Omental fat pad (tissue), 4 donors: ENCODE data around the gene DHH. TPM values are rescaled to one million over a fixed set of nuclear protein-coding genes. Genes with fewer than 3 reads are reported as not detected.

ENCODE experiments used
- ATAC-seq: fragments of 150-250 bp; one replicate; pipeline ENCODE4 v1.9.1; 2016; ENCODE audit warnings: mild to moderate bottlenecking, moderate library complexity; ENCODE audit not compliant: low FRiP score
- DNase-seq: peaks from one replicate; pipeline ENCODE4 v3.0.0-alpha.2; 2019; ENCODE audit warnings: low spot score
- small RNA-seq: library from RNA; depleted of rRNA; stranded (forward); fragments of <200 nt; gene quantifications from one replicate; pipeline ENCODE3, GENCODE V24; 2016
- total RNA-seq, 4 donors: library from RNA; depleted of rRNA; stranded (reverse); fragments of >200 nt; gene quantifications; one replicate each; pipeline ENCODE4 v1.1.0, GENCODE V29; 2016
- TF ChIP-seq, protein P1 (sequence below), 3 donors: fragments of 450-650 bp; IDR thresholded peaks; one replicate each; pipeline ENCODE4 v1.5.1; 2016 to 2017; ENCODE audit warnings: antibody characterized with exemption in 3 of 3, mild to moderate bottlenecking in 3 of 3, moderate library complexity in 2 of 3

The DHH gene
- total RNA-seq, 4 donors from 2014 or later, result 0.72 to 2.0 (median 1.3) TPM

DNA sequence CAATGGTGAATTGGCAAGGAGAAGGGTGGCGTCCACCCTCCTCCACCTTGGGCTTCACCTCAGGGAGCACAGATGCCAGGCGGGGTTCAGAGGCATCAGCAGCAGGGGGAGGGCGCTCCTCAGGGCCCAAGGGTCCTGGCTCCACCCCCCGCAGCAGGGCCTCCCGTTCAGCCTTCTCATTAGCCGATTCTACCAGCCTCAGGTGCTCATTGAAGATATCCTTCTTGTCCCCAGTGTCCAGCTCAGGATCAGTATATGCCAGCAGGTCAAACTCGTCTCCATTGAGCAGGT lies 56.7 kb downstream of the DHH start:
- TF ChIP-seq, protein P1, sequence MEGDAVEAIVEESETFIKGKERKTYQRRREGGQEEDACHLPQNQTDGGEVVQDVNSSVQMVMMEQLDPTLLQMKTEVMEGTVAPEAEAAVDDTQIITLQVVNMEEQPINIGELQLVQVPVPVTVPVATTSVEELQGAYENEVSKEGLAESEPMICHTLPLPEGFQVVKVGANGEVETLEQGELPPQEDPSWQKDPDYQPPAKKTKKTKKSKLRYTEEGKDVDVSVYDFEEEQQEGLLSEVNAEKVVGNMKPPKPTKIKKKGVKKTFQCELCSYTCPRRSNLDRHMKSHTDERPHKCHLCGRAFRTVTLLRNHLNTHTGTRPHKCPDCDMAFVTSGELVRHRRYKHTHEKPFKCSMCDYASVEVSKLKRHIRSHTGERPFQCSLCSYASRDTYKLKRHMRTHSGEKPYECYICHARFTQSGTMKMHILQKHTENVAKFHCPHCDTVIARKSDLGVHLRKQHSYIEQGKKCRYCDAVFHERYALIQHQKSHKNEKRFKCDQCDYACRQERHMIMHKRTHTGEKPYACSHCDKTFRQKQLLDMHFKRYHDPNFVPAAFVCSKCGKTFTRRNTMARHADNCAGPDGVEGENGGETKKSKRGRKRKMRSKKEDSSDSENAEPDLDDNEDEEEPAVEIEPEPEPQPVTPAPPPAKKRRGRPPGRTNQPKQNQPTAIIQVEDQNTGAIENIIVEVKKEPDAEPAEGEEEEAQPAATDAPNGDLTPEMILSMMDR (IDR thresholded peaks at IDR 0.05), result no peak
- no peak for ATAC-seq
- DNase-seq, result no peak

DNA sequence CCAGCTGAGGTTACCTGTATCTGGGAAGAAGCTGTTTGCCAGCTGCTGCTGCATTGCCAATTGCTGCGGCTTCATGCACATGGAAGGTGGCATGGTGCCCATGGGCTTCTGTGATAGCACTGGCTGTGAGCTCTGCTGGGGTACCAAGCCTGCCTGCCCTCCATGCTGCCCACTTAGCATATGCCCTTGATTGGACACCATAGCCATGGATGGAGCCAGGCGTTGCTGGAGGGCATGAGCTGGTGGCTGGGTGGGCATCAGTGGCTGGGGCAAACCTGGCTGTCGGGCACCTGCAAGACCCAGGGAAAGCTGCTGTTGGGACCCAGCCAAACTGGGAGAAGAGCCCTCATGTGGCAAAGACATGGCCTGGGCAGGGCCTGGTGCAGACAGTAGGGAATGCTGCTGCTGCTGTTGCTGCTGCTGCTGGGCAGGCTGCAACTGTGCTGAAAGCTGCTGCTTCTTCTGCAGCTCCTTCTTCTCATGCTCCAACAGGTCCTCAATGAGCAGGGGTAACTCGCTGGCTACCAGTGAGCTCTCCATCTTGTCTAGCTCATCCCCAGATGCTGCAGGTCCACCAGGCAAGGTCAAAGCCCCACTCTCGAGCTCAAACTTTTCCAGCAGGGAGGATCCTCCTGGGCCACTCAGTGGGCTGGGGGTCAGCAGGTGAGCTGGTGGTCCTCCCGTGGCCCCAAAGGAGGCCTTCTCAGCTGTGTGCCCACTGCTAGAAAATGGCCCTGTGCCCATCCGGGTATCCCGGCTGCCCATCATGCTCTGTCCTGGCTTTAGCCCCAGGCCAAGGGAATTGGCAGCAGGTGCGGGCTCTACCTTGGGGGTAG lies 57.3 kb downstream of the DHH start:
- TF ChIP-seq, protein P1 (IDR thresholded peaks at IDR 0.05), result no peak
- ATAC-seq (no peak), DNase-seq (no peak)

Small RNA genes within 50 kb of the gene (small RNA-seq; reads per million reads assigned to genes)
- not detected for gene RF00019

Other genes starting within 250 kb of the DHH start
- gene DDX23, start 242.6 kb downstream of the DHH start, total RNA-seq, result 10 to 100 TPM; 44.9 to 85.0 (median 62.0) TPM
- 1 to 10 TPM; 1.3 to 5.8 (median 4.6) TPM for gene RND1, start 228.9 kb downstream of the DHH start, total RNA-seq
- gene FKBP11, start 169.3 kb downstream of the DHH start, total RNA-seq, result 10 to 100 TPM; 14.7 to 32.1 (median 22.5) TPM
- gene ARF3, start 137.3 kb downstream of the DHH start, total RNA-seq, result 10 to 100 TPM; 57.1 to 91.5 (median 68.3) TPM
- 1 to 10 TPM in 1 of 4 donors, under 1 TPM in 3; 0.36 to 2.5 (median 0.56) TPM for gene WNT10B, start 123.1 kb downstream of the DHH start, total RNA-seq
- gene WNT1, start 116.5 kb downstream of the DHH start, total RNA-seq, result under 1 TPM in 1 of 4 donors, not detected in 3; 0.60 TPM
- under 1 TPM in 2 of 4 donors, not detected in 2; 0.12 to 0.65 TPM for gene DDN, start 95.4 kb downstream of the DHH start, total RNA-seq
- 10 to 100 TPM; 40.0 to 64.2 (median 54.4) TPM for gene PRKAG1, start 76.0 kb downstream of the DHH start, total RNA-seq
- 10 to 100 TPM; 31.2 to 87.0 (median 49.0) TPM for gene KMT2D, start 34.0 kb downstream of the DHH start, total RNA-seq
- under 1 TPM in 1 of 4 donors, not detected in 3; 0.96 TPM for gene RHEBL1, start 24.8 kb downstream of the DHH start, total RNA-seq
- 10 to 100 TPM; 23.2 to 68.4 (median 37.8) TPM for gene LMBR1L, start 16.0 kb upstream of the DHH start, total RNA-seq
- 1,000 to 10,000 TPM in 1 of 4 donors, 100 to 1,000 TPM in 3; 608 to 1,018 (median 745) TPM for gene TUBA1B, start 36.6 kb upstream of the DHH start, total RNA-seq
- 100 to 1,000 TPM; 145 to 210 (median 159) TPM for gene TUBA1A, start 94.3 kb upstream of the DHH start, total RNA-seq
- 100 to 1,000 TPM in 3 of 4 donors, 10 to 100 TPM in 1; 67.8 to 649 (median 241) TPM for gene TUBA1C, start 170.3 kb upstream of the DHH start, total RNA-seq
- 1 to 10 TPM; 1.3 to 4.4 (median 2.7) TPM for gene PRPH, start 200.3 kb upstream of the DHH start, total RNA-seq
- 1 to 10 TPM in 1 of 4 donors, under 1 TPM in 1, not detected in 2; 0.37 to 1.6 TPM for gene TROAP, start 228.5 kb upstream of the DHH start, total RNA-seq
- gene C1QL4, start 242.4 kb upstream of the DHH start, total RNA-seq, result 1 to 10 TPM in 1 of 4 donors, under 1 TPM in 1, not detected in 2; 0.65 to 1.1 TPM